ENCODE measurements around the gene RFLNA. TPM values are rescaled to one million over a fixed set of nuclear protein-coding genes. Genes with fewer than 3 reads are reported as not detected.

RFLNA gene
- total RNA-seq, 4 donors from 2014 or later: 0.34 to 0.49 TPM; not detected in 2

- no peak for TF ChIP-seq CTCF (IDR thresholded peaks at IDR 0.05; ENCODE audit: low read depth)
These were observed 10.2 kb downstream of the RFLNA start for GRCh38 chr12:124305136-124305535.

DNA sequence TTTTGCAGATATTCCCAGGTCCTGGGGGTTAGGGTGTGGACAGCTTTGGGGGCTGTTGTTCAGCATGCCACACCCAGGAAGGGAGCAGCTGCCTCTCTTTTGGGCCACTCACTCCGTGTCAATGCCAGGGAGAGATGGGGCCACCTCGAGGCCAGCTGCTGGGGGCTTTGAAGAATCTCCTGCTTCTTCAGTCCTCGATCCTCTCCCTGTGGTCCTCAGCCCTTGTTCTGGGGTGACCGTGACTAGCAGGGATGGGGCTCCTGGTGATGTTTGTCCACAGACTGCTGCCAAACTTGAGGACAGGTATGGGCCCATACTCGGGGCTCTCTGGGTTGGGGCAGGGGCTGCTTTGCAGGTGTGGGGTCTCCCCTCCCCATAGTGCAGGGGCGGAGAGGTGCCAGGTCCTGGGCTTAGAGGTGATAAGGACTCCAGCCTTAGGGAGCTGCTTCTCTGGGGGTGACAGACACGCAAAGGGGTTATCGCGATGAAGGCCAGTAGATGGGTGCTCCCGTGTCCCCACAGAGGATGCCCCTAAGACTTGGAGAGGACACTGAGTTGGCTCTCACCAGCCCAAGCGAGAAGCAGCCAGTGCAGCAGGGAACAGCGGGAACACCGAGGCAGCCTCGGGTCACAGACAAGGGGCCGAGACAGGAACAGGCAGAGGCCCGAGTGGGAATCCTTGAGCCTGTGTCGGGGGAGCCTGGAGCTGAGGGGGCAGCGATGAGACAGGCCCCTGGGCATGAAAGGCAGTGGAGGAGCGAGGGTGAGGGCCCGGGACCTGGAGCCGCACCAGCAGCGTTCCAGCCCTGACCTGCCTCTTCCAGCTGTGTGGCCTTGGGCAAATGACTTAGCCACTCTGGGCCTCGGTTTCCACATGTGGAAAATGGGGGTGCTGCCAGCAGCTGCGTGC is 11.1 kb downstream of the RFLNA start:
- no peak for TF ChIP-seq CTCF (IDR thresholded peaks at IDR 0.05; ENCODE audit: low read depth)

DNA sequence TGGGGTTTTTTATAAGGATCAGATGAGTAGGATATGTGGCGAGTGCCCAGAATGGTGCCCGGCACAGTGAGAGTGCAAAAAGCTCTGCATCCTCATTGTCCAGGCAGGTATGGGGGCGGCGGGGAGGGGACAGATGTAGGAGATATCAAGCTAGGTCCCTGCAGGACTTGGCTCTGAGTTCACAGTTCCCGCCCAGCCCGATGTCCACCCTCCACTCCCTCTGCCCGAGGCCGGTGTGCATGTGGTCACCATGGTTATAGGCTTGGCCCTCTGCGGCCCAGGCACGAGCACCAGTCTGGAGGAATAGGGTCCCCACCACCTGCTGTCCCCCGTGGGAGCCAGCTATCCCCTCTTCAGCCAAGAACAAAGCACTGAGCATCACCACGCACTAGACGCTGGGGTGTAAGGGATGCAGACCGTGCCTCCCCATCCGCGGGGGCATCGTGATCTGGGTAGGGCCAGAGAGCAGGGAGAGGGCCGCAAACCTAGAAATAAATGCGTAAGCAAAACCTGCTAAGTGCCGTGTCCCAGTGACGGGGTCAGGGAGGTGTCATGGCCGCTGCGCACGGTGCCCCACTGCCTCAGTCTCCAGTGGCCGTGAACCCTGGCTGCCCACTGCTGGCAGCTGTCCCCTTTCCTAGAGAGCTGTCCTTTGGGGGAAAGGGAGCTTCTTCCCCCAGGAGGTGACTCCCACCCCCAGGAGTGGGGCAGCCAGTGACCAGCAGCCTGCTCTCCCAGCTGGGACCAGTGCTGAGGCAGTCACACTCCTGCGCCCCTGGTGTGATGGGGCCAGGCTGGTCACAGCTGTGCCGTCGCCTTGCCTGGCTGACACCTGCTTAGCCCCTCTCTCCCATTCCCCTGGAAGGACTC is 12.0 kb downstream of the RFLNA start:
- TF ChIP-seq CTCF (IDR thresholded peaks at IDR 0.05; ENCODE audit: low read depth): no peak

- TF ChIP-seq CTCF (IDR thresholded peaks at IDR 0.05; ENCODE audit: low read depth): no peak
These were observed 12.6 kb downstream of the RFLNA start for GRCh38 chr12:124307556-124307825.

- TF ChIP-seq CTCF (IDR thresholded peaks at IDR 0.05; ENCODE audit: low read depth): no peak
These were observed 13.8 kb downstream of the RFLNA start for GRCh38 chr12:124308741-124309140.

- no peak for TF ChIP-seq CTCF (IDR thresholded peaks at IDR 0.05; ENCODE audit: low read depth)
These were observed 14.3 kb downstream of the RFLNA start for GRCh38 chr12:124309231-124309630.

GRCh38 chr12:124309744-124310143 is 14.9 kb downstream of the RFLNA start:
- no peak for TF ChIP-seq CTCF (IDR thresholded peaks at IDR 0.05; ENCODE audit: low read depth)

Measured in subcutaneous adipose tissue (tissue), 4 donors.